ENCODE data around the gene VDR.

Gene VDR

GRCh38 chr12:47833591-47834012, 71.2 kb downstream of the VDR start:
- Histone ChIP-seq H3K4me1 (ENCODE audit: insufficient read depth, low read length, poor library complexity, severe bottlenecking) (peaks cover 36% of the 10 kb centered on the region), H3K9ac (ENCODE audit: low read depth, low read length, poor library complexity, severe bottlenecking) (peak overlapping the region; percentile 13)

GRCh38 chr12:47832263-47832933, 72.4 kb downstream of the VDR start:
- Histone ChIP-seq H3K4me2 (ENCODE audit: low read depth, low read length, poor library complexity, severe bottlenecking) (no peak overlapping the region), H3K4me1 (ENCODE audit: insufficient read depth, low read length, poor library complexity, severe bottlenecking) (peaks cover 36% of the 10 kb centered on the region), H3K9me3 (ENCODE audit: insufficient read depth, low read depth, low read length) (no peaks in the 10 kb centered on the region), H3K4me3 (ENCODE audit: low read length, poor library complexity, severe bottlenecking) (no peak overlapping the region), H3K27me3 (ENCODE audit: insufficient read depth, low read length, poor library complexity, severe bottlenecking) (no peaks in the 10 kb centered on the region), H3K9ac (ENCODE audit: low read depth, low read length, poor library complexity, severe bottlenecking) (peak overlapping the region; percentile 13), H2AFZ (ENCODE audit: low read length) (no peak overlapping the region), H3F3A (ENCODE audit: low read depth) (no peaks in the 10 kb centered on the region), H4K20me1 (ENCODE audit: insufficient read depth, low read length, poor library complexity, severe bottlenecking) (no peaks in the 10 kb centered on the region), H3K79me2 (ENCODE audit: insufficient read depth, low read length) (no peaks in the 10 kb centered on the region), H3K9me2 (replicated peaks; ENCODE audit: low read depth, low read length) (no peaks in the 10 kb centered on the region), H3K36me3 (ENCODE audit: insufficient read depth, low read length) (no peaks in the 10 kb centered on the region)
- TF ChIP-seq EZH2phosphoT487 (IDR thresholded peaks at IDR 0.05; ENCODE audit: borderline replicate concordance) (no peak), CTCF (conservative IDR thresholded peaks at IDR 0.05; ENCODE audit: low read length) (no peak)

More at GRCh38 chr12:47833591-47834012, 71.2 kb downstream of the VDR start:
- TF ChIP-seq EZH2phosphoT487 (IDR thresholded peaks at IDR 0.05; ENCODE audit: borderline replicate concordance) (no peak), CTCF (conservative IDR thresholded peaks at IDR 0.05; ENCODE audit: low read length) (no peak)
- Histone ChIP-seq H3K36me3 (ENCODE audit: insufficient read depth, low read length) (no peaks in the 10 kb centered on the region), H3K9me3 (ENCODE audit: insufficient read depth, low read depth, low read length) (no peaks in the 10 kb centered on the region), H3F3A (ENCODE audit: low read depth) (no peaks in the 10 kb centered on the region), H3K79me2 (ENCODE audit: insufficient read depth, low read length) (no peaks in the 10 kb centered on the region), H3K4me2 (ENCODE audit: low read depth, low read length, poor library complexity, severe bottlenecking) (peak overlapping the region; percentile 32), H3K27me3 (ENCODE audit: insufficient read depth, low read length, poor library complexity, severe bottlenecking) (no peaks in the 10 kb centered on the region), H4K20me1 (ENCODE audit: insufficient read depth, low read length, poor library complexity, severe bottlenecking) (no peaks in the 10 kb centered on the region), H2AFZ (ENCODE audit: low read length) (no peak overlapping the region), H3K9me2 (replicated peaks; ENCODE audit: low read depth, low read length) (no peaks in the 10 kb centered on the region), H3K4me3 (ENCODE audit: low read length, poor library complexity, severe bottlenecking) (no peak overlapping the region)

- H2AFZ ChIP-seq (ENCODE audit: low read length), result no peak overlapping the region
- no peak overlapping the region for H3K4me3 ChIP-seq (ENCODE audit: low read length, poor library complexity, severe bottlenecking)
- TF ChIP-seq EZH2phosphoT487 (IDR thresholded peaks at IDR 0.05; ENCODE audit: borderline replicate concordance) (no peak), CTCF (conservative IDR thresholded peaks at IDR 0.05; ENCODE audit: low read length) (no peak)
- no peaks in the 10 kb centered on the region for H3K9me2 ChIP-seq (replicated peaks; ENCODE audit: low read depth, low read length)
- no peaks in the 10 kb centered on the region for H4K20me1 ChIP-seq (ENCODE audit: insufficient read depth, low read length, poor library complexity, severe bottlenecking)
- H3K4me1 ChIP-seq (ENCODE audit: insufficient read depth, low read length, poor library complexity, severe bottlenecking), result peaks cover 30% of the 10 kb centered on the region
- no peak overlapping the region for H3K4me2 ChIP-seq (ENCODE audit: low read depth, low read length, poor library complexity, severe bottlenecking)
- H3K79me2 ChIP-seq (ENCODE audit: insufficient read depth, low read length), result no peaks in the 10 kb centered on the region
- no peak overlapping the region for H3K9ac ChIP-seq (ENCODE audit: low read depth, low read length, poor library complexity, severe bottlenecking)
- no peaks in the 10 kb centered on the region for H3K9me3 ChIP-seq (ENCODE audit: insufficient read depth, low read depth, low read length)
- no peaks in the 10 kb centered on the region for H3F3A ChIP-seq (ENCODE audit: low read depth)
- H3K27me3 ChIP-seq (ENCODE audit: insufficient read depth, low read length, poor library complexity, severe bottlenecking), result no peaks in the 10 kb centered on the region
- H3K36me3 ChIP-seq (ENCODE audit: insufficient read depth, low read length), result no peaks in the 10 kb centered on the region
Measured at GRCh38 chr12:47829584-47829983, 75.2 kb downstream of the VDR start.

Data from Loucy (cell line).